ENCODE data around the gene PHLPP2.

The PHLPP2 gene

DNA sequence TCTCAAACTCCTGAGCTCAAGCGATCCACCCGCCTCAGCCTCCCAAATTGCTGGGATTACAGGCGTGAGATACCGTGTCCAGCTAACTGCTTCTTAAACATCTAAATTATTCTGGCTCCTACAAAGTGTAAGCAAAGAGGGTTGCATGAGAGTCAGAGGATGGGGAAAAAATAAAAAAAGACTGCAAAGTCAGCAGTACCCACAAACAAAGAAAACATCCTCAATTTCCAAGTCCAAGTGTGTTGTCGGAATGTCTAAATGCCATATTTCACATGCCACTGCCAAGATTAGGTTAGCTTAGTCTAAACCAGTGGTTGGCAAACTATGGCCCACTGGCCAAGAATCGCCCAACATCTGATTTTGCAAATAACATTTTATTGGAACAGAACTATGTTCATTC, 13.0 kb upstream of the PHLPP2 start:
- no peak for TF ChIP-seq CTCF (IDR thresholded peaks at IDR 0.05; ENCODE audit: extremely low read depth, insufficient read depth, missing control alignments)
- in situ Hi-C loops (cut with MboI; ENCODE audit: low pct_unique_long_range_greater_than_20kb, low sequenced_read_pairs, unreplicated experiment) = no loop called here
- no peak for DNase-seq (ENCODE audit: low spot score)

- in situ Hi-C loops (cut with MboI; ENCODE audit: low pct_unique_long_range_greater_than_20kb, low sequenced_read_pairs, unreplicated experiment) = no loop called here
- DNase-seq (ENCODE audit: low spot score) = no peak
- no peak for TF ChIP-seq CTCF (IDR thresholded peaks at IDR 0.05; ENCODE audit: extremely low read depth, insufficient read depth, missing control alignments)
These were observed 10.0 kb upstream of the PHLPP2 start for GRCh38 chr16:71734511-71734910.

DNA sequence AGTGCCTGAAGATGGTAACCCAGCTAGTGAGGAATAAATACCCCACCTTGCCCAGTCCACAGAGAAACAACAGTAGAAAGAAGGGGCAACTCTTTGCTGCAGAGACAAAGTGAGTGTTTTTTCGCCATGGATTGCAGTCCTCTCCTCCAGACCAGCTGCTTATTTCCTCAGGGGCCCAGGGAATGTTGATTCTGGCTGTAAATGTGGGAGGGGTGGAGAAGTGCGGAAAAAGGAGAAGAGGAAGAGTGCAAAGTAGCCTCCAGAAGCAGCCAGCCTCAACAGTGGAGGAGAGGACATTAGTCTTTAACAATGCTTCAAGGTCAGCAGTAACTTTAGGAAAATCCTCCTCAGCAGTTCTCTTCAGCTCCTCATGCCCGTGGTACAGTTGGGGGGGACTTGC, 8.1 kb upstream of the PHLPP2 start:
- no peak for DNase-seq (ENCODE audit: low spot score)
- in situ Hi-C loops (cut with MboI; ENCODE audit: low pct_unique_long_range_greater_than_20kb, low sequenced_read_pairs, unreplicated experiment) = no loop called here
- no peak for TF ChIP-seq CTCF (IDR thresholded peaks at IDR 0.05; ENCODE audit: extremely low read depth, insufficient read depth, missing control alignments)

- no peak for DNase-seq (ENCODE audit: low spot score)
- in situ Hi-C loops (cut with MboI; ENCODE audit: low pct_unique_long_range_greater_than_20kb, low sequenced_read_pairs, unreplicated experiment) = no loop called here
These were observed 3.2 kb upstream of the PHLPP2 start for GRCh38 chr16:71727551-71728324.

GRCh38 chr16:71726476-71727315, 2.2 kb upstream of the PHLPP2 start:
- in situ Hi-C loops (cut with MboI; ENCODE audit: low pct_unique_long_range_greater_than_20kb, low sequenced_read_pairs, unreplicated experiment) = no loop called here
- peak; percentile 21 for DNase-seq (ENCODE audit: low spot score)
- TF ChIP-seq CTCF (IDR thresholded peaks at IDR 0.05; ENCODE audit: extremely low read depth, insufficient read depth, missing control alignments) = no peak

More at GRCh38 chr16:71727551-71728324, 3.2 kb upstream of the PHLPP2 start:
- TF ChIP-seq CTCF (IDR thresholded peaks at IDR 0.05; ENCODE audit: extremely low read depth, insufficient read depth, missing control alignments) = no peak

DNA sequence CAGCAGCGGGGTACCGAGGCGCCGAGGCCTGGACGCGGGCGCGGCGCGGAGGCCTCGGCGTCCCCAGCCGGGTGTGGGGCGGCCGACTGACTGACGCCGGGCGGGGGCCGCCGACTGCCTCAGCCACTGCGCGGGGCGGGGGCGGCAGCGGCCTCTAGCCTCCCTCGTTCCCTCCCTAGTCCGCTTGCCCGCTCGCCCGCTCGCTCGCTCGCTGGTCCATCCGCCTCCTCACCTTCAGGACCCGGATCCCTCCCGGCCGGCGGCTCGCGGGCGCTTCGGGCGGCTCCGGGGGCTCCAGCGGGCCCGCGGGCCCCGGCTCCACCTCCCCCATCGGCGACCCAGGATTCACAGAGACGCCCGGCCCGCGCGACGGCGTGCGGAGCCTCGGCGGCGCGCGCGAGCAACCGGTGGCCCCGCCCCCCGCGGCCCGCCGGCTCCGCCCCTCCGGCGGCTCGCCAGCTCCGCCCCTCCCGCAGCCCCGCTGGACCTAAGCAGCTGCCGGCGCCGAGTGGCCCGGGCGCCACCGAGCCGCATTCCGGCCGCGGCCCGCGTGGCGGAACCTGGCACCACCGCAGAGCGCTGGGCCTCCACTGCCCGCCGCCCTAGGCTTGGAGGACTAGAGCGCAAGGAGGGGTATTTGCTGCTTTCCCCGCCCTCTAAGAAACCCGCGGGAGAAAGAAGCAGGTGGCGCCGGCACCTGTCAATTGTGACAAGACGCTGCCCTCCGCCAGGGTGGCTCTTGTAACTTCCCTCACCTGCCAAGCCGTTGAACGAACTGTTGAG, 773 bp downstream of the PHLPP2 start:
- in situ Hi-C loops (cut with MboI; ENCODE audit: low pct_unique_long_range_greater_than_20kb, low sequenced_read_pairs, unreplicated experiment) = no loop called here
- DNase-seq (ENCODE audit: low spot score) = peak; percentile 95
- no peak for TF ChIP-seq CTCF (IDR thresholded peaks at IDR 0.05; ENCODE audit: extremely low read depth, insufficient read depth, missing control alignments)

All from GM13977 (cell line).